ENCODE measurements around the gene HIVEP3.

- TF ChIP-seq SIN3A (IDR thresholded peaks at IDR 0.05; ENCODE audit: borderline replicate concordance, insufficient read depth, low read length) (no peak), POLR2AphosphoS5 (IDR thresholded peaks at IDR 0.05; ENCODE audit: low read depth, low read length) (no peak), REST (IDR thresholded peaks at IDR 0.05; ENCODE audit: insufficient read depth in 1 of 2, low read depth in 2 of 2, low read length in 2 of 2) (no peak)
These were observed 436.5 kb downstream of the HIVEP3 start for GRCh38 chr1:41482001-41482765.
